Spleen (tissue), 7 donors: ENCODE results near the gene SEMA3F.

Source experiments
- POLR2A ChIP-seq, 3 donors: fragments of 450-650 bp; IDR thresholded peaks; one replicate each; pipeline ENCODE4 v1.5.1; 2017; ENCODE audit warnings: antibody characterized with exemption in 3 of 3, mild to moderate bottlenecking in 1 of 3
- POLR2AphosphoS5 ChIP-seq, 3 donors: sonication (generic); formaldehyde crosslinking; IDR thresholded peaks; one replicate each; pipeline ENCODE4 v1.5.1; 2017; ENCODE audit warnings: antibody characterized with exemption in 3 of 3
- TF ChIP-seq, protein P1 (sequence below), 11 experiments: fragments of 200-600 bp in 7 of 11; fragments of 450-650 bp in 4 of 11; sonication (generic) in 4 of 11; IDR thresholded peaks in 8 of 11; conservative IDR thresholded peaks in 3 of 11; 1 replicate in 7 of 11; 2 replicates in 4 of 11; pipeline versions ENCODE4 v1.4.0 to v1.8.0; 2016 to 2021; ENCODE audit warnings: antibody characterized with exemption in 11 of 11, inconsistent platforms in 4 of 11, mild to moderate bottlenecking in 1 of 11
- donor health status: DM: no; HTN: no; CAD: no; lungs with moderate emphysema.
- donor health status: DM: no; HTN: no; CAD: no.
- donor health status: DM: no; HTN: no; CAD: no.

DNA sequence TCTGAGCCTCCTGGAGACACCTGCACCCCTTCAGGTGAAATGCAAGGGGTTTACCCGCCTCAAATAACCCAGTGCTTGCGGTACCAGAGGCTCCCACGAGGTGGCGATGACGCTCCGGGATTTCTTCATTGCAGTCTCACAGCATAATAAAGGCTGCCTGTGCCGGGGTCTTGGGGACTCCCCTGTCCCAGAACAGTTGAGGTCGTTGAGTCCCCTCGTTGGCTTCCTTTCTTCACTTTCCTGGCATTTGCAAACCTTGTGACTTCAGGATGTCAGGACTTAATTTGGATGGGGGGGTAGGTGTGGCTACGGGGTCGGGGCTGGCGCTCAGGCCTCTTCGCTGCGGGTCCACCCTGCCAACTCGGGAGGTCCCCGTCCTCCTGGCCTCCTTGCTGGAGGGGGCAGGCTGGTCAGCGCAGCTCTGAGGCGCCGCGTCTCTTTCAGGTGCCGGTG, 37.6 kb downstream of the SEMA3F start:
- TF ChIP-seq POLR2A (IDR thresholded peaks at IDR 0.05) (no peak), POLR2AphosphoS5 (IDR thresholded peaks at IDR 0.05) (no peak)
- TF ChIP-seq, protein P1, sequence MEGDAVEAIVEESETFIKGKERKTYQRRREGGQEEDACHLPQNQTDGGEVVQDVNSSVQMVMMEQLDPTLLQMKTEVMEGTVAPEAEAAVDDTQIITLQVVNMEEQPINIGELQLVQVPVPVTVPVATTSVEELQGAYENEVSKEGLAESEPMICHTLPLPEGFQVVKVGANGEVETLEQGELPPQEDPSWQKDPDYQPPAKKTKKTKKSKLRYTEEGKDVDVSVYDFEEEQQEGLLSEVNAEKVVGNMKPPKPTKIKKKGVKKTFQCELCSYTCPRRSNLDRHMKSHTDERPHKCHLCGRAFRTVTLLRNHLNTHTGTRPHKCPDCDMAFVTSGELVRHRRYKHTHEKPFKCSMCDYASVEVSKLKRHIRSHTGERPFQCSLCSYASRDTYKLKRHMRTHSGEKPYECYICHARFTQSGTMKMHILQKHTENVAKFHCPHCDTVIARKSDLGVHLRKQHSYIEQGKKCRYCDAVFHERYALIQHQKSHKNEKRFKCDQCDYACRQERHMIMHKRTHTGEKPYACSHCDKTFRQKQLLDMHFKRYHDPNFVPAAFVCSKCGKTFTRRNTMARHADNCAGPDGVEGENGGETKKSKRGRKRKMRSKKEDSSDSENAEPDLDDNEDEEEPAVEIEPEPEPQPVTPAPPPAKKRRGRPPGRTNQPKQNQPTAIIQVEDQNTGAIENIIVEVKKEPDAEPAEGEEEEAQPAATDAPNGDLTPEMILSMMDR (IDR thresholded peaks at IDR 0.05 in 8 of 11, conservative IDR thresholded peaks at IDR 0.05 in 3 of 11): peak; percentile 70 to 95 (median 90)
